ENCODE measurements around the gene RAD51B.

The RAD51B gene

GRCh38 chr14:68514608-68515194 is 695.1 kb downstream of the RAD51B start:
- no peak for DNase-seq
- in situ Hi-C loops (cut with HindIII; ENCODE audit: low pct_ligation_motif_present, low sequenced_read_pairs) = no loop called here
- no peak overlapping the region for H3K4me3 ChIP-seq (ENCODE audit: low read depth, low read length)
- H3K27me3 ChIP-seq (replicated peaks) = no peaks in the 10 kb centered on the region
- no peak overlapping the region for H3K27ac ChIP-seq
- H3K36me3 ChIP-seq (replicated peaks) = no peaks in the 10 kb centered on the region
- no peak for TF ChIP-seq CTCF (IDR thresholded peaks at IDR 0.05; ENCODE audit: low read depth, low read length, missing control alignments)

GRCh38 chr14:68516342-68516741 is 696.8 kb downstream of the RAD51B start:
- in situ Hi-C loops (cut with HindIII; ENCODE audit: low pct_ligation_motif_present, low sequenced_read_pairs) = no loop called here
- DNase-seq = no peak
- Histone ChIP-seq H3K27me3 (replicated peaks) (no peaks in the 10 kb centered on the region), H3K36me3 (replicated peaks) (no peaks in the 10 kb centered on the region), H3K27ac (no peak overlapping the region), H3K4me3 (ENCODE audit: low read depth, low read length) (no peak overlapping the region)
- no peak for TF ChIP-seq CTCF (IDR thresholded peaks at IDR 0.05; ENCODE audit: low read depth, low read length, missing control alignments)

- in situ Hi-C loops (cut with HindIII; ENCODE audit: low pct_ligation_motif_present, low sequenced_read_pairs) = no loop called here
- DNase-seq = no peak
- Histone ChIP-seq H3K36me3 (replicated peaks) (no peaks in the 10 kb centered on the region), H3K4me3 (ENCODE audit: low read depth, low read length) (no peak overlapping the region), H3K27me3 (replicated peaks) (no peaks in the 10 kb centered on the region), H3K27ac (no peak overlapping the region)
- no peak for TF ChIP-seq CTCF (IDR thresholded peaks at IDR 0.05; ENCODE audit: low read depth, low read length, missing control alignments)
Observed at GRCh38 chr14:68518166-68518565, 698.6 kb downstream of the RAD51B start.

- H3K27ac ChIP-seq = no peak overlapping the region
- in situ Hi-C loops (cut with HindIII; ENCODE audit: low pct_ligation_motif_present, low sequenced_read_pairs) = no loop called here
- no peak overlapping the region for H3K4me3 ChIP-seq (ENCODE audit: low read depth, low read length)
- no peak for TF ChIP-seq CTCF (IDR thresholded peaks at IDR 0.05; ENCODE audit: low read depth, low read length, missing control alignments)
- DNase-seq = no peak
- H3K27me3 ChIP-seq (replicated peaks) = no peaks in the 10 kb centered on the region
- no peaks in the 10 kb centered on the region for H3K36me3 ChIP-seq (replicated peaks)
Observed at GRCh38 chr14:68518761-68519670, 699.4 kb downstream of the RAD51B start.

GRCh38 chr14:68519671-68520187 is 700.1 kb downstream of the RAD51B start:
- no peaks in the 10 kb centered on the region for H3K36me3 ChIP-seq (replicated peaks)
- in situ Hi-C loops (cut with HindIII; ENCODE audit: low pct_ligation_motif_present, low sequenced_read_pairs) = no loop called here
- no peak for TF ChIP-seq CTCF (IDR thresholded peaks at IDR 0.05; ENCODE audit: low read depth, low read length, missing control alignments)
- no peaks in the 10 kb centered on the region for H3K27me3 ChIP-seq (replicated peaks)
- no peak for DNase-seq
- no peak overlapping the region for H3K4me3 ChIP-seq (ENCODE audit: low read depth, low read length)
- H3K27ac ChIP-seq = no peak overlapping the region
